ENCODE results near the gene HAUS7.
"Not testable (repeated sequence)": the region's sequence is repeated elsewhere in the genome, so short reads cannot be mapped to it uniquely, and the experiment has no call there.

The HAUS7 gene

DNA sequence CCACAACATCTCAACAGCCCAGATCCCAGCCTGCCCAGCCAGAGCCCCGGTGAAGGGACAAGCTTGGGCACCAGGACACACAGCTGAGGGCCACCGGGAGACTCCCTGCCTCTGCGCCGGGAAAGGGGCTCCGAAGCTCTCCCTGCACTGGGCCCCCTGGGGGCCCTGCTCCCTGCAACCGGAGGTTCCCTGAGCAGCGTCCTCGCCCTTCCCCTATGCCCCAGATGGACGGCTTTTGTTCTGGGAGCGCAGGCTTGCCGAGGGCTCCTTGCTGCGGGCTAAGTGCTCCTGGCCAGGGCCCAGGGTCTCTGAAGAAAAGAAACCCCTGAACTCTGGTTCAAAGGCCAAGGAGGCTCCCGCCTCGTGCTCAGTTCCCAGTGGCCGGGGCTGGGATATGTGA lies 60.0 kb downstream of the HAUS7 start:
- DNase-seq (ENCODE audit: low read depth, low spot score) = no peak

DNA sequence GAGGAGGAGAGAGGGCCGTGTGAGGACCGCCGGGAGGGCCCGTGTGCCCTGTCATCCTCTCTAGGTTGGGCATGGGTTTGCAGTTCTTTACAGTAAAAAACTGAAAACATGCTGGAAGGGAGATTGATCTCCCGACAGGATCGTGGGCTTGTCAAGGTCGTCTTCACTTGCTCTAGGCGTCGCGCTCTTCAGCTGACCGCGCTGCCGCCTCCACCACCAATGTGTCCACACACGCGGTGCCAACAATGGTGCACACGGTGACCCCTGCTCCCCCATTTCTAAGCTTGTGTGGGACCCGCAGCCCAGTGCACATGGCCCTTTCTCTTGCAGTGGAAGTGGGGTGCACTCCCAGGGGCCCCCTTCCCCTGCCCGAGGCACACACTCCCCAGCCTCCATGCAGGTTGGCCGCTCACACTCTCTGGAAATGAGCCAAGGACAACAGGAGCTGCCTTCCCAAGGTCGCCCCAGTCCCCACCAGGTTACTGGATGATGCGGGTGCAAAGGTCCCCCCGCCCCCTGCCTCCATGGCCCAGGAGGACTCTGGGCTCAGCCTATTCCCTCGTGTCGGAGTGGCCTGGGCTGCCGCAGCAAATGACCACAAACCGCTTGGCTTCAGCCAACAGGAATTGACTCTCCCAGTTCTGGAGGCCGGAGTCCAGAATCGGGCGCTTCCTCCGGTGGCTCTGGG lies 60.8 kb downstream of the HAUS7 start:
- no peak for DNase-seq (ENCODE audit: low read depth, low spot score)

DNA sequence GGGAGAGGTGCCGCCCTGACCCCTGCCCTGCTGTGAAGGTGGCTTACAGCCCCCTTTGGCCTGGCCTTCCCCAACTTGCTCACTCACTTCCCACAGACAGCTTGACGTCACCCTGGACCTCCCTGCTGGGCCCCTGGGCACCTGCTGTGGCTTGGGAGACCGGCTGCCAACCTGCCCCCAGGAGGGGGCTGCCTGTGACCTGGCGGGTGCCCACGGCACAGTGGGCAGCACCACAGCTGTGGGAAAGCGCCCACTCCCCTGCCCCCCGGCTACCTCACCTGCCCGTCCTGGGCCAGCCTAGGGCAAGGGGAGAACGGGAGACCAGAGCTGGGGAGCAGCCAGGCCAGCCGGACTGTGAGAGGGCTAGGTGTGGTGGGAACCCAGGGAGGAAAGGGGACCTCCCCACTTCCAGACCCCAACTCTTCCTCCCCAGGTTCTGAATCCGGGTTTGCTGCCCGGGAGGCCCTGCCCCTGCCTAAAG lies 61.5 kb downstream of the HAUS7 start:
- DNase-seq (ENCODE audit: low read depth, low spot score) = no peak

DNA sequence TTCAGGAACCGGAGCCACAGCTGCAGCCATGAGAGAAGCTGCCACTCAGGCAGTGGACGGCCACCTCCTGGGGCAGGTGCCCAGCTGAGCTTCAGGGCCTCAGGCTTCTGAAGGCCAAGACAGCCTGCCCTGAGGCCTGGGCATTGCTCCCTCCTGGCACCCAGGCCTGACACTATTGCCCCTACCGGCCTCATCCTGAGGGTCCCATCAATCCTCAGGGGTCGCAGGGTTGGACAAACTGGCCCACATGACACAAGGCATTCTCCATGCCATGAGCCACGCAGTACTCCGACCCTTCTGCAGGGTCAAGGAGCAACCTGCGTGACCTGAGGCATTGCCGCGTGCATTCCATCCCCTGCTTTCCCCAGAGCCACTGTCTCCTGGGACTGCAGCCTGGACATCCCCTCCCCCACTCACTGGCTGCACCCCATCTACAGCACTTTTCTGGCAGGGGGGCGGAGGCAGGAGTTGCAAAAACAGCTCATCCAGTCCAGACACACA lies 62.1 kb downstream of the HAUS7 start:
- DNase-seq (ENCODE audit: low read depth, low spot score) = no peak

DNA sequence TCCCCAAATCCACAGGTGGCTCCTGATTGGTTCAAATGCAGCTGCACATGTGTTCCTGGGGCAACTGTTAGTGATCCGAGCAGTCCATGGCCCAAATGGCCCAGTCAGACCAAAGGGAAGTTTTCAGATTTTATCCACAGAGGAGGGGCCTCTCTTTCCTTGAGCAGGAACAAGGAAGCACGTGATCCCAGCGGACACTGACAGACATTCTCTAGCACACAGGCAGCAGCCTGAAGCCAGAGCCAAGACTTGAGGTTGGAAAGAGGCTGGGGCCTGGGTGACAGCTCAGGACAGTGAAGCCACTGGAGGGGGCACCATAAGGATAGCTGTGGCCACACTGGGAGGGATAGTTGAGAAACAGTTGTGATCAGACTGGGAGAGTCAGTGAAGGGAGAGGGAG lies 62.6 kb downstream of the HAUS7 start:
- no peak for DNase-seq (ENCODE audit: low read depth, low spot score)

DNA sequence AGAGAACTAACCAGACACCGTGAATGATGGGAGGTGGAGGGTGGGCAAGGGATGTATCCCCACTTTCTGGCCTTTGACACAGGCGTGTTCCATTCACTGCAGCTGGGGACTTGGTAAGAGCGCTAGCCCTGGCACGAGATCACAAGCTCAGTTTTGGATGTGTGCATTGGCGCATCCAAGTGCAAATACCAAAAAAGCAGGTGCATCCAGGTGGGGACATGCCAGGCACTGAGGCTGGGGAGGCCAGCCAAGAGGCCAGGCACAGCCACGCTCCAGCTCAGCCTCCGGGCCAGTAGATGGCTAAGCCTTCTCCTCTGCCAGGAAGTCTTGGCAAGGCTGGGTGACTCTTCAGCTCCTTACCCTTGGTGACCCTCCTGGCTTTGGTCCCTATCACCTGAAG lies 63.5 kb downstream of the HAUS7 start:
- DNase-seq (ENCODE audit: low read depth, low spot score) = no peak

DNA sequence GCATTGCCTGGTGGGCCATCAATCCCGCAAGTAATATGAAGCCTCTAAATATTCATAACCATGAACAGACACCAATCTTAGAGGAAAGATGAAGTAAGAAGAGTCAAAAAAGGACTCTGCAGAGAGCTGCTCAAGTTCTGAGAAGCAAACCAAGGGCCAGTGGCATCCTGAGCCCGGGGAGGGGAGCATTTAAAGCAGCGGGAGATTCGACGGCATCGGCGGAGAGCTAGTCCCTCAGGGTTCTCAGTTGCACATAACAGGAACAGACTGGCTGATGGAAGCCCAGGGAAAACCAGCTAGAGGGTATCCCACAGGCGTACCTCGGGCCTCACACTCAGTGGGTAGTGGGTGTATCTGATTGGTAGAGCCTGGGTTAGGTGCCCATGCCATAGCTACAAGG lies 64.4 kb downstream of the HAUS7 start:
- DNase-seq (ENCODE audit: low read depth, low spot score) = no peak

DNA sequence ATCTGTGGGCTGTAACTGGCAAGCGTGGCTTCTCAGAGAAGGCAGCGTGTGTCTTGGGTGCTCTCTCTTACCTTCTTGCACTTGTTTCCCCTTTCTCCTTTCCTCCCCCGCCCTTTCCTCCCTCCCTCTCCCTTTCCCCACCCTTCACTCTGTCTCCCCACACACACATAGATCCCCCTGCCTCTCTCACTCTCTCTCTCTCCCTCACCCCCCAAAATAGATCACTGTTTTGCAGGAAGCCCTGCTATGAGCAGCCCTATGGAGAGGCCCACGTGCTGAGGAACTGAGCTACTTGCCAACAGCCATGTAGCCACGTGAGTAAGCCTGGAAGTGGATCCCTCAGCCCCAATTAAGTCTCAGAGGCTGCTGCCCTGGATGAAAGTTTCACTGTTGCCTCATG lies 65.0 kb downstream of the HAUS7 start:
- DNase-seq (ENCODE audit: low read depth, low spot score) = no peak

DNA sequence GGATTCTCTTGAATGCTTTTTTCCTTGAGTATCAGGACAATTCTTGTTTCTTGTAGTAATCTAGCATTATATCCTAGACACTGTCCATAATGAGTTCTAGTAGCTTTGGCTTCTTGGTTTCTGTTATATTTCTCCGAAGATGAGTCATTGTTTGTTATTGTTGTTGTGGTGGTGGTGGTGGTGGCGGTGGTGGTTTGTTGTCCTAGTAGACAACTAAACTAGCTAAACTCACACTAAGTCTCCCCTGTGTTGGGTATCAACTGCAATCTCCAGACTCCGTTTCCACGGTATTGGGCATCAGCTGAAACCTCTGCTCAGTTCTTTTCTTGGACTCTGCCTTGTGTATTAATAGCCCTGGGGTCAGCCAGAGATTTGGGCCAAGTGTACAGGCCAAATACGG lies 66.0 kb downstream of the HAUS7 start:
- not testable (repeated sequence) for DNase-seq (ENCODE audit: low read depth, low spot score)

DNA sequence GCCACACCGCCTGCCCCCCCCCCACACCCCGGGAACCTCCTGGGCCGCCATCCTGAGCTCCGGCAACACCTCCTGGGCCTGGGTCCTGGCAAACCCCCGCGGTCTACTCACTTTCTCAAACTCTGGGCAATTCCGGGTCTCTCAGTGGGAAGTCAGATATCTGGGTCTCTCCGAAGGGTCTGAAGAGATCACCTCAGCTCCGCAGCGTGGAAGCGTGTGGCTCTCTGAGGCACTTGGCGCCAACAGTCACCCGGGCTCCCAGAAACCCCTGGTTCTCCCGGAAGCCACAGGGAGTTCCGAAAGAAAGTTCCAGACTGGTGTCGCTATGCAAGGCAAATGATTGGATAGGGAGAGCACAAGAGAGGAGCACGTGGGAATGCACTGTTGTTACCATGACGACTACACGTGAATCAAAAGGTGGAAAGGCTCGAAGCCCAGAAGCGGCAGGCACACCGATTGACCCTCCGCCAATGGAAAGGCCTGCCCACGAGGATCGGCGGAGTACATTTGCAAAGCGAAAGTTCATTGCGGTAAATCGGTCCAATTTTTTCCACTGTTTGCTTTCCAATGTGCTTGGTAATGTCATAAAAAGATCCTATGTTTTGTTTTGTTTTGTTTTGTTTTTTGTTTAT lies 69.1 kb downstream of the HAUS7 start, which contains the start of gene PNMA6E:
Gene PNMA6E, minus strand, starts transcription at position 218 of the 632 bp plus-strand sequence. CDS start 2,501 bp downstream, outside the sequence.
- no peak for DNase-seq (ENCODE audit: low read depth, low spot score)

DNA sequence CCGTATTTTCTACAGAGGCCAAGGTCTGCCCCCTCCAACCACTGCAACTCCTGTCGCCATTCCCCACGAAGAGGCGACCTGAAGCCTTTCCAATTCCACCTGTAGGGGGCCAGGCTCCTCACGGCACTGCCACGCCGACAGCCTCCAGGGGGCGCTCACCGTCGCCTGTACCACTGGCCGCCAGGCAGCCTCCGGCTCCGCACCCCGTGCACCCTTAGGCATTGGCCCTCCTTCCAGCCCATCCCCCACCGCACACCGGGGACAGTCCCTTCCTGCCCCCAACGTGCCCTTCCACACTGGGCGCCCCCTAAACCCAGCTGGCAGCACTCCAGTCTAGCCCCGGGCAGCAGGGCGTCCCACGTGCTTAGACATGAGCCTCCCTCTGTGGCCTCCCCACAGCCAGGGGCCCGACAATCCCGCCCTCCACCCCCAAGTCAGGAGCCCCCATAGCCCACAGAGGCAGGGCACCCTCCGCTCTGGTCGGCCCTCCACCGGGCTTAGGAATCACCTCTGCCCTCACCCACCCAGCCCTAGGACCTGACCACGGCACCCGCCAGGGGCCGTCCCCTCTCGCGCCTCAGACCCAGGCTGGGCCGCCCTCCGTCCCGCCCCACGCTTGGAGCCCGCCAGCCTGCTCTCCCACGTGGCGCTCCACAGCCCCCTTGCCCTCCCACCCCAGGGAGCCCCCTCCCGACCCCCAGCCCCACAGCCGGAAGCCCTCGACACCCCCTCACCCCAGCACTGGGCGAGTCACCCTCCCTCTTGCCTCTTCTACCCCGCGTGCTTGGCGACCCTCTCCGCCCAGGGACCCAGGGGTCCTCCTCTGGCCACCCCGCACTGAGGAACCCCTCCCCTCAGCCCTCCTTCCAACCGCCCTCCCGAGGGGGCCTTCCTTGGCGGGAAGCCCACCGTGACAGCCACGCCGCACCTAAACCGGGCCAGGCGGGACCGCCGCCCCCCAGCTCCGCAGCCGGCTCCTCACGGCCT lies 69.9 kb downstream of the HAUS7 start:
- DNase-seq (ENCODE audit: low read depth, low spot score) = no peak

DNA sequence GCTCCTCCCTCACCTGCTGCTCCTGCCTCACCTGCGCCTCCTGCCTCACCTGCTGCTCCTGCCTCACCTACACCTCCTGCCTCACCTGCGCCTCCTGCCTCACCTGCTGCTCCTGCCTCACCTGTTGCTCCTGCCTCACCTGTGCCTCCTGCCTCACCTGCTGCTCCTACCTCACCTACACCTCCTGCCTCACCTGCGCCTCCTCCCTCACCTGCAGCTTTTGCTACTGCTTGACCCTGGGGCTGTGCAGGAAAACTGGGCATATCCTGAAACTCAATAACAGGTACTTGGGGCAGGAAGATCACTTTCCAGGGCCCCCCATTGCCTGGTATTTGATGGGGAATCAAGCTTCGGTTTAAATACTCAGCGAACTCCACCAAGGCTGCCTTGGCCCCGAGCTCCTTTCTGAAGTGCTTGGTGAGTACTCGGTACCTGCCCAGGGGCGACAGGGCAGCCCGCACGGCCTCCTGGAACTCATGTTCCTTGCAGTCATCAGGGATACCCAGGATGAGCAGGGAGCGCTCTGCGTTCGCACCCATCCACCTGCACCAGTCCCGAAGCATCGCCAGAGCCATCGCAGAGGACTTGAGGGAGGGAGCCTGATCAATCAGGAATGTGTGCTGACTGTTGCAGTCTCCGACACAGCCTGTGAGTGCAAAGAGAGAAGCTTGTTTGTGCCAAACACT lies 72.0 kb downstream of the HAUS7 start:
- no peak for DNase-seq (ENCODE audit: low read depth, low spot score)

Data from activated naive CD8-positive, alpha-beta T cell treated with anti-CD3 and anti-CD28 coated beads, Interleukin-2, amount 50 U/mL, for 16 hours (primary cell).